ENCODE data around the gene RALB.

The RALB gene

DNA sequence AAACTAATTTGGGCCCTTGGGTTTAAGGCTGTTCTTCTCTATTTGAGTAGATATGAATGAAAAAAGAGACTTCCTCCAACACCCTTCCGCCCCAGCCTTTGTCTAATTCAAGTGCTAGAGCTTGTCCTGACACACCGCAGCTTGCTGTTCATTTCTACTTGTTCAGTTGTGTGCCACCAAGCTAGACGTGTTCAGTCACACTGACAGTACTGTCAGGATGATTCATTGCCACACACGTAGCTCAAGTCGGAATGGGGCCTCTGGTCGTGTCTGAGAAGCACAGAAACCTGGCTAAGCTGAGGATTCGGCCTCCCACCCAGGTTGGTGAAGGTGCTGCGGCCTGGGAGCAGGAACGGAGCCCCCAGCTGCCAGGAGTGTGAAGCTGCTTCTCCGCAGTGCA lies 47.7 kb downstream of the RALB start:
- DNase-seq, result no peak
- H3K36me3 ChIP-seq (ENCODE audit: control insufficient read depth, insufficient read depth, low read length), result no peaks in the 10 kb centered on the region
- H2BK15ac ChIP-seq (replicated peaks; ENCODE audit: low read depth), result no peak overlapping the region
- H3K4me1 ChIP-seq (ENCODE audit: control insufficient read depth, low read depth, low read length), result no peaks in the 10 kb centered on the region
- H4K5ac ChIP-seq (ENCODE audit: low read length), result no peak overlapping the region
- no peak overlapping the region for H3K4ac ChIP-seq (ENCODE audit: low read depth, low read length)
- no peak overlapping the region for H3K4me2 ChIP-seq (ENCODE audit: low read length)
- no peaks in the 10 kb centered on the region for H3K27me3 ChIP-seq (ENCODE audit: insufficient read depth, low read length, poor library complexity)
- H3K27ac ChIP-seq (ENCODE audit: low read depth, low read length), result no peak overlapping the region
- no peak overlapping the region for H3K18ac ChIP-seq (ENCODE audit: low read length)
- no peak overlapping the region for H3K23ac ChIP-seq (ENCODE audit: low read length)
- no peak overlapping the region for H3K9ac ChIP-seq (ENCODE audit: low read length)
- no peak overlapping the region for H2BK5ac ChIP-seq (ENCODE audit: low read length)
- no peaks in the 10 kb centered on the region for H3K79me2 ChIP-seq (ENCODE audit: control insufficient read depth, insufficient read depth, low read length)
- no peak overlapping the region for H2BK120ac ChIP-seq (ENCODE audit: low read depth, low read length)
- no peak overlapping the region for H3K4me3 ChIP-seq (ENCODE audit: low read length)
- no peak overlapping the region for H3K56ac ChIP-seq (ENCODE audit: low read length)
- H2AK5ac ChIP-seq (ENCODE audit: low read length), result no peak overlapping the region
- H3K79me1 ChIP-seq (ENCODE audit: low read length), result no peaks in the 10 kb centered on the region
- WGBS (ENCODE audit: extremely low coverage, insufficient coverage, low lambda C conversion rate), result no CpG with 5 or more reads among the region's 10 CpGs
- H4K8ac ChIP-seq (ENCODE audit: low read depth, low read length), result no peak overlapping the region

DNA sequence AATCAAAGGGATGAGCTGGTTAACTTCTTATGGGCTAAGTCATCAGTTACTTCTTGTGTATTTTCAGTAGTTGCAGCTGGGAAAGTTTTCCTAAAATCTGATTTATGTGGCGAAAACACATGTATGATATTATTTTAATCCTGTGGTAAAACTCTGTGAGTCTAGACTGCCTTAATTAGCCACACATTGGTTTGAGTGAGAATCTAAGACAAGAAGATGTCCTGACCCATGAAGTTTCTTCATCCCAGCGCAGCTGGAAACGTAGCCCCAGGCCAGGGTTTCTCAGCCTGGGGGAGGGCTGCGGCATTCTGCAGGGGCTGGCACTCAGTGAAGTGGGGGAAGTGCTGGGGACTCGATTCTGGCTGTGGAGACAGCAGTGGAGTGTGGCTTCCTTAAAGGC lies 48.6 kb downstream of the RALB start:
- Histone ChIP-seq H3K4me1 (ENCODE audit: control insufficient read depth, low read depth, low read length) (no peaks in the 10 kb centered on the region), H3K79me2 (ENCODE audit: control insufficient read depth, insufficient read depth, low read length) (no peaks in the 10 kb centered on the region), H2AK5ac (ENCODE audit: low read length) (no peak overlapping the region), H2BK120ac (ENCODE audit: low read depth, low read length) (no peak overlapping the region), H3K23ac (ENCODE audit: low read length) (no peak overlapping the region), H3K27ac (ENCODE audit: low read depth, low read length) (no peak overlapping the region), H3K27me3 (ENCODE audit: insufficient read depth, low read length, poor library complexity) (no peaks in the 10 kb centered on the region), H4K8ac (ENCODE audit: low read depth, low read length) (no peak overlapping the region), H3K36me3 (ENCODE audit: control insufficient read depth, insufficient read depth, low read length) (no peaks in the 10 kb centered on the region), H3K18ac (ENCODE audit: low read length) (no peak overlapping the region), H4K5ac (ENCODE audit: low read length) (no peak overlapping the region), H3K4ac (ENCODE audit: low read depth, low read length) (no peak overlapping the region), H3K56ac (ENCODE audit: low read length) (no peak overlapping the region), H3K79me1 (ENCODE audit: low read length) (no peaks in the 10 kb centered on the region), H2BK5ac (ENCODE audit: low read length) (no peak overlapping the region), H3K4me3 (ENCODE audit: low read length) (no peak overlapping the region), H3K4me2 (ENCODE audit: low read length) (no peak overlapping the region), H3K9ac (ENCODE audit: low read length) (no peak overlapping the region), H2BK15ac (replicated peaks; ENCODE audit: low read depth) (no peak overlapping the region)
- WGBS (ENCODE audit: extremely low coverage, insufficient coverage, low lambda C conversion rate), result no CpG with 5 or more reads among the region's 5 CpGs
- no peak for DNase-seq

DNA sequence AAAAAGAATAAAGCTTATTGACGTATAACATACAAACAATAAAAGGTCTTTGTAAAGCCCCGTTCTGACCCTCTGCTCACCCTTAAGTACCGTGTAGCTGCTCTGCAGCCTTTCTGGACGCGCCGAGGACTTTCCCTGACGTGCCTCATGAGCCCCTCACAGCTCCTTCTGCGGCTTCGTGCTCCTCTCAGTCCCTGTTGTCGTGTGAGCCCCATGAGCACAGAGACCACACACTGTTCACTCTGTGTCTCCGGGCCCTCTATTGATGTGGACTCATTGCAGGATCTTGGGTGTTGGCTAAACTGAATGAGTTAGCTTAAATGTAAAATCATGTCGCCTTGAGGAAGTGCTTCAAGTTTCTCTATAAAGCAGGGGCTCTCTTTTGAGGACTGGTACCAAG lies 49.6 kb downstream of the RALB start:
- Histone ChIP-seq H3K4ac (ENCODE audit: low read depth, low read length) (no peak overlapping the region), H3K23ac (ENCODE audit: low read length) (no peak overlapping the region), H3K4me1 (ENCODE audit: control insufficient read depth, low read depth, low read length) (no peaks in the 10 kb centered on the region), H3K4me2 (ENCODE audit: low read length) (no peak overlapping the region), H2BK5ac (ENCODE audit: low read length) (no peak overlapping the region), H4K8ac (ENCODE audit: low read depth, low read length) (no peak overlapping the region), H3K79me1 (ENCODE audit: low read length) (no peaks in the 10 kb centered on the region), H3K27ac (ENCODE audit: low read depth, low read length) (no peak overlapping the region), H3K4me3 (ENCODE audit: low read length) (no peak overlapping the region), H3K9ac (ENCODE audit: low read length) (no peak overlapping the region), H3K27me3 (ENCODE audit: insufficient read depth, low read length, poor library complexity) (no peaks in the 10 kb centered on the region), H3K56ac (ENCODE audit: low read length) (no peak overlapping the region), H2BK120ac (ENCODE audit: low read depth, low read length) (no peak overlapping the region), H2AK5ac (ENCODE audit: low read length) (no peak overlapping the region), H4K5ac (ENCODE audit: low read length) (no peak overlapping the region), H3K36me3 (ENCODE audit: control insufficient read depth, insufficient read depth, low read length) (no peaks in the 10 kb centered on the region), H2BK15ac (replicated peaks; ENCODE audit: low read depth) (no peak overlapping the region), H3K18ac (ENCODE audit: low read length) (no peak overlapping the region), H3K79me2 (ENCODE audit: control insufficient read depth, insufficient read depth, low read length) (no peaks in the 10 kb centered on the region)
- WGBS (ENCODE audit: extremely low coverage, insufficient coverage, low lambda C conversion rate), result no CpG with 5 or more reads among the region's 12 CpGs
- DNase-seq, result no peak

DNA sequence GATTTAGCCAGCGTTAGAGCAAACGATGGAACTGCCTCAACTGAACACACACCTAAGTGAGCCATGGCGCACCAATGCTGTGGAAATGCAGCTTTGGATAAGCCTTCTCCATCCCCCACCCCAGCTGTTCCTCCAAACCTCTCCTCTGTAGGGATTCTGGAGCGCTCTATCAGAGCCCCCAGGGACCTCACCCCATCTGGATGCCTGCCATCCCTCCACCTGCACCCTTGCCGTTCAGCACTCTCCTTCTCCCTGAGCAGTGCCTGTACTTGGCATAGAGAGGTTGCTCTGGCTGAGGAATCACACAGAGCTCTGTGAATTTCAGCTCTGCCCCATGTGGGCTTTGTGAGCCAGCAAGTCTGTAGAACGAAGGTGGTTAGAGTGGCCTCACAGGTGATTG lies 50.5 kb downstream of the RALB start:
- no CpG with 5 or more reads among the region's 6 CpGs for WGBS (ENCODE audit: extremely low coverage, insufficient coverage, low lambda C conversion rate)
- no peak overlapping the region for H3K4ac ChIP-seq (ENCODE audit: low read depth, low read length)
- no peaks in the 10 kb centered on the region for H3K36me3 ChIP-seq (ENCODE audit: control insufficient read depth, insufficient read depth, low read length)
- H3K4me3 ChIP-seq (ENCODE audit: low read length), result no peak overlapping the region
- H3K79me1 ChIP-seq (ENCODE audit: low read length), result no peaks in the 10 kb centered on the region
- no peak overlapping the region for H4K5ac ChIP-seq (ENCODE audit: low read length)
- no peaks in the 10 kb centered on the region for H3K4me1 ChIP-seq (ENCODE audit: control insufficient read depth, low read depth, low read length)
- no peak overlapping the region for H3K27ac ChIP-seq (ENCODE audit: low read depth, low read length)
- no peaks in the 10 kb centered on the region for H3K79me2 ChIP-seq (ENCODE audit: control insufficient read depth, insufficient read depth, low read length)
- no peak overlapping the region for H2BK120ac ChIP-seq (ENCODE audit: low read depth, low read length)
- no peak overlapping the region for H2BK15ac ChIP-seq (replicated peaks; ENCODE audit: low read depth)
- H3K4me2 ChIP-seq (ENCODE audit: low read length), result no peak overlapping the region
- H3K56ac ChIP-seq (ENCODE audit: low read length), result no peak overlapping the region
- H2AK5ac ChIP-seq (ENCODE audit: low read length), result no peak overlapping the region
- no peak overlapping the region for H3K18ac ChIP-seq (ENCODE audit: low read length)
- DNase-seq, result no peak
- no peaks in the 10 kb centered on the region for H3K27me3 ChIP-seq (ENCODE audit: insufficient read depth, low read length, poor library complexity)
- H3K23ac ChIP-seq (ENCODE audit: low read length), result no peak overlapping the region
- H2BK5ac ChIP-seq (ENCODE audit: low read length), result no peak overlapping the region
- no peak overlapping the region for H3K9ac ChIP-seq (ENCODE audit: low read length)
- no peak overlapping the region for H4K8ac ChIP-seq (ENCODE audit: low read depth, low read length)

DNA sequence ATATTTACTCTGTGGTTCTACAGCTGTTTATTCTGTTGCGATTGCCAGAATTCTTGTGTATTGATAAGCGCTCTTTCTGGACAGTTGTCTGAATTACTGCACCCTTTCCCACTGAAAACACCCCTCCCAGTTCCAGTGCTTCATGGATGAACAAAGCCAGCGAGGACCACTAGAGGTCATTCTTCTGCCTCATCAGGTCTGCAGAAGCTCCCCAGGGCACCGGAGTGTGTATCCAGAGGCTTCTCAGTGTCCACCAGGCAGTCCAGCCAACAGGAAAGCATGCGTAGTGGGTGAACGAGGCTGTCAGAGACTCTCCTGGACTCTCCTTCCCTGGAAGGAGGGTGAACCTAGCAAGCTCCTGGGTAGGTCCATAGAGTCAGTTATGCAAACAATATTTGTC lies 52.6 kb downstream of the RALB start:
- Histone ChIP-seq H4K5ac (ENCODE audit: low read length) (no peak overlapping the region), H3K79me1 (ENCODE audit: low read length) (no peaks in the 10 kb centered on the region), H3K27ac (ENCODE audit: low read depth, low read length) (no peak overlapping the region), H3K4ac (ENCODE audit: low read depth, low read length) (no peak overlapping the region), H3K79me2 (ENCODE audit: control insufficient read depth, insufficient read depth, low read length) (no peaks in the 10 kb centered on the region), H2AK5ac (ENCODE audit: low read length) (no peak overlapping the region), H2BK120ac (ENCODE audit: low read depth, low read length) (no peak overlapping the region), H3K4me2 (ENCODE audit: low read length) (no peak overlapping the region), H3K18ac (ENCODE audit: low read length) (no peak overlapping the region), H3K56ac (ENCODE audit: low read length) (no peak overlapping the region), H3K9ac (ENCODE audit: low read length) (no peak overlapping the region), H2BK15ac (replicated peaks; ENCODE audit: low read depth) (no peak overlapping the region), H3K4me1 (ENCODE audit: control insufficient read depth, low read depth, low read length) (no peaks in the 10 kb centered on the region), H2BK5ac (ENCODE audit: low read length) (no peak overlapping the region), H4K8ac (ENCODE audit: low read depth, low read length) (no peak overlapping the region), H3K23ac (ENCODE audit: low read length) (no peak overlapping the region), H3K4me3 (ENCODE audit: low read length) (no peak overlapping the region), H3K36me3 (ENCODE audit: control insufficient read depth, insufficient read depth, low read length) (no peaks in the 10 kb centered on the region), H3K27me3 (ENCODE audit: insufficient read depth, low read length, poor library complexity) (no peaks in the 10 kb centered on the region)
- WGBS (ENCODE audit: extremely low coverage, insufficient coverage, low lambda C conversion rate), result no CpG with 5 or more reads among the region's 6 CpGs
- DNase-seq, result peak; percentile 51

DNA sequence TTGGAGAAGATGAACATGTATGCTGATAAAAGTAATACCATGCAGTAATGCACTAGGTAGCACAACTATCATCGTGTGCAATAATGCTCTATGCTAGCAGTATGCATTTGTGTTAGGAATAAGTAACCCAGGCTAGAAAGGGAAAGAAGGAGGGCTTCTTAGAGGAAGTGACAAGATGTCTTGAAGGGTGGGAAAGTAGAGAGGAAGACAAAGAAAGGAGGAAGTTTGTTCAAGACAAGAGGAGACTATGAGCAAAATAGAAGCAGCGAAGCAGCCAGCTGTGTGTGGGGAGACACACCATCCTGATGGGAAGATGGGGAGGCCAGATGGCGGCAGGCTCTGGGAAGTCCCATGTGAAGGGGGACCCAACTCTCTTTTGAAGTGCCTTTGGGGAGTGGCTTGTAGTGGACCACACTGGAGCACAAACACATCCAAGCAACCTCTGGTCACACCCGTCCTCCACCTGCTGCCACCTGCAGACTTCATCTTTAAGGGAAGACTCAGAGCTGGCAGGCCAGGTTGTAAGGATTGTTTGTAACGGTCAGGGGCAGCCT lies 53.4 kb downstream of the RALB start:
- no peak for DNase-seq
- no peak overlapping the region for H3K4me3 ChIP-seq (ENCODE audit: low read length)
- no peak overlapping the region for H3K56ac ChIP-seq (ENCODE audit: low read length)
- no peak overlapping the region for H3K9ac ChIP-seq (ENCODE audit: low read length)
- no peak overlapping the region for H4K8ac ChIP-seq (ENCODE audit: low read depth, low read length)
- no peaks in the 10 kb centered on the region for H3K36me3 ChIP-seq (ENCODE audit: control insufficient read depth, insufficient read depth, low read length)
- H3K79me1 ChIP-seq (ENCODE audit: low read length), result no peaks in the 10 kb centered on the region
- H2AK5ac ChIP-seq (ENCODE audit: low read length), result no peak overlapping the region
- H3K4ac ChIP-seq (ENCODE audit: low read depth, low read length), result no peak overlapping the region
- no peak overlapping the region for H2BK5ac ChIP-seq (ENCODE audit: low read length)
- H4K5ac ChIP-seq (ENCODE audit: low read length), result no peak overlapping the region
- H3K79me2 ChIP-seq (ENCODE audit: control insufficient read depth, insufficient read depth, low read length), result no peaks in the 10 kb centered on the region
- H2BK15ac ChIP-seq (replicated peaks; ENCODE audit: low read depth), result no peak overlapping the region
- no peak overlapping the region for H3K18ac ChIP-seq (ENCODE audit: low read length)
- no peak overlapping the region for H3K27ac ChIP-seq (ENCODE audit: low read depth, low read length)
- no peak overlapping the region for H3K23ac ChIP-seq (ENCODE audit: low read length)
- H3K4me1 ChIP-seq (ENCODE audit: control insufficient read depth, low read depth, low read length), result no peaks in the 10 kb centered on the region
- WGBS (ENCODE audit: extremely low coverage, insufficient coverage, low lambda C conversion rate), result no CpG with 5 or more reads among the region's 5 CpGs
- no peak overlapping the region for H2BK120ac ChIP-seq (ENCODE audit: low read depth, low read length)
- H3K4me2 ChIP-seq (ENCODE audit: low read length), result no peak overlapping the region
- no peaks in the 10 kb centered on the region for H3K27me3 ChIP-seq (ENCODE audit: insufficient read depth, low read length, poor library complexity)
